ENCODE measurements around the gene MGAT3. TPM values are rescaled to one million over a fixed set of nuclear protein-coding genes. Genes with fewer than 3 reads are reported as not detected.
A peak's percentile ranks its signal among the peaks of the same experiment; 100 is the strongest.

MGAT3 gene
- total and polyA plus RNA-seq, 2 of the 13 experiments (the other 11 are each of a cell fraction or from before 2014, with no cell fraction given), result 0.11 to 0.15 TPM

DNA sequence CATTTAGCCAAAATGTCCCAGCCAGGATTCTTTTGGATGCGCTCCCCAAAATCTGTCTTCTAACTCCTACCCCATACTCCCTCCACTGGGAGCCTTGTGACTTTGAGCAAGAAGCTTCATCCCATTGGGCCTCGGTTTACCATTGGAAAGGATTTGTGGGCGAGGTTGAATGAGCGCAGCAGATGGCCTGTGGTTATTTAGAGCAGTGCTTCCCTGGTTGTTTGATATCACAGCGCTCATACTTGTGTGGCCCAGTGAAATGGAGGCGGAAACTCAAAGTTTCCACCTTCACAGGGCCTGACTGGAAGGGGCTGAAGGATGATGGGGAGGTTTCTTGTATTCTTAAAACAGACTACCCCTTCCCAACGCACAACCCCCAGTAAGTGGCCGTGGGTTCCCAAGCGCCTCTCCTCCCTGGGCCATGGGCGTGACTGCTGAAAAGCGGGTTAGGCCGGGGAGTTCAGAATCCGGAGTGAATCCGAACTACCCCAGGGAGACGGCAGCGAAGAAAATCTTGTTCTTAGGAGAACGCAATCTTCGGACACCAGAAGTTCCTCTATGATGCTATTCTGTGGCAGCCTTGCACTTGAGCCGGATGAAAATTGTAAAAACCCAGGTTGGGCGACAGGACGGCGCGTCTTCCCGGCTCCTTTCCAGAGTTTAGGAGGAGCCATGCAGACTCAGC, 62.3 kb downstream of the MGAT3 start (continued):
- TF ChIP-seq LCORL (IDR thresholded peaks at IDR 0.05), result no peak
- no peak for TF ChIP-seq LCORL (CRISPR knock-in tag; IDR thresholded peaks at IDR 0.05)
- no peak for TF ChIP-seq ZNF563 (CRISPR knock-in tag; IDR thresholded peaks at IDR 0.05)
- no peak for TF ChIP-seq ZNF10 (CRISPR knock-in tag; IDR thresholded peaks at IDR 0.05; ENCODE audit: borderline replicate concordance, low read depth)
- TF ChIP-seq ZNF605 (CRISPR knock-in tag; IDR thresholded peaks at IDR 0.05), result no peak; the same call in 1 of the 2 replicates
- TF ChIP-seq FOXK1 (CRISPR knock-in tag; IDR thresholded peaks at IDR 0.05; ENCODE audit: borderline replicate concordance, low read depth), result no peak
- TF ChIP-seq ZBTB21 (CRISPR knock-in tag; IDR thresholded peaks at IDR 0.05), result no peak
- no peak; the same call in 1 of the 2 replicates for TF ChIP-seq ZNF317 (CRISPR knock-in tag; IDR thresholded peaks at IDR 0.05)
- no peak for TF ChIP-seq SSRP1 (CRISPR knock-in tag; IDR thresholded peaks at IDR 0.05)
- TF ChIP-seq, protein P1, sequence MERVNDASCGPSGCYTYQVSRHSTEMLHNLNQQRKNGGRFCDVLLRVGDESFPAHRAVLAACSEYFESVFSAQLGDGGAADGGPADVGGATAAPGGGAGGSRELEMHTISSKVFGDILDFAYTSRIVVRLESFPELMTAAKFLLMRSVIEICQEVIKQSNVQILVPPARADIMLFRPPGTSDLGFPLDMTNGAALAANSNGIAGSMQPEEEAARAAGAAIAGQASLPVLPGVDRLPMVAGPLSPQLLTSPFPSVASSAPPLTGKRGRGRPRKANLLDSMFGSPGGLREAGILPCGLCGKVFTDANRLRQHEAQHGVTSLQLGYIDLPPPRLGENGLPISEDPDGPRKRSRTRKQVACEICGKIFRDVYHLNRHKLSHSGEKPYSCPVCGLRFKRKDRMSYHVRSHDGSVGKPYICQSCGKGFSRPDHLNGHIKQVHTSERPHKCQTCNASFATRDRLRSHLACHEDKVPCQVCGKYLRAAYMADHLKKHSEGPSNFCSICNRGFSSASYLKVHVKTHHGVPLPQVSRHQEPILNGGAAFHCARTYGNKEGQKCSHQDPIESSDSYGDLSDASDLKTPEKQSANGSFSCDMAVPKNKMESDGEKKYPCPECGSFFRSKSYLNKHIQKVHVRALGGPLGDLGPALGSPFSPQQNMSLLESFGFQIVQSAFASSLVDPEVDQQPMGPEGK (CRISPR knock-in tag; IDR thresholded peaks at IDR 0.05), result no peak
- TF ChIP-seq, protein P2, sequence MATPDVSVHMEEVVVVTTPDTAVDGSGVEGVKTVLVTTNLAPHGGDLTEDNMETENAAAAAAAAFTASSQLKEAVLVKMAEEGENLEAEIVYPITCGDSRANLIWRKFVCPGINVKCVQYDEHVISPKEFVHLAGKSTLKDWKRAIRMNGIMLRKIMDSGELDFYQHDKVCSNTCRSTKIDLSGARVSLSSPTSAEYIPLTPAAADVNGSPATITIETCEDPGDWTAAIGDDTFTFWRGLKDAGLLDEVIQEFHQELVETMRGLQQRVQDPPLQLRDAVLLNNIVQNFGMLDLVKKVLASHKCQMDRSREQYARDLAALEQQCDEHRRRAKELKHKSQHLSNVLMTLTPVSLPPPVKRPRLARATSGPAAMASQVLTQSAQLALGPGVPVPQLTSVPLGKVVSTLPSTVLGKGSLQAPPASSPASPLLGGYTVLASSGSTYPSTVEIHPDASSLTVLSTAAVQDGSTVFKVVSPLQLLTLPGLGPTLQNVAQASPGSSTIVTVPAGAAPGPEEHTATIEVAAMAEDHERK (CRISPR knock-in tag; IDR thresholded peaks at IDR 0.05; ENCODE audit: low read depth), result no peak
- no peak for TF ChIP-seq ZNF264 (CRISPR knock-in tag; IDR thresholded peaks at IDR 0.05)
- TF ChIP-seq MED1 (CRISPR knock-in tag; IDR thresholded peaks at IDR 0.05), result no peak
- TF ChIP-seq KAT7 (CRISPR knock-in tag; IDR thresholded peaks at IDR 0.05; ENCODE audit: borderline replicate concordance), result no peak
- TF ChIP-seq ZNF552 (CRISPR knock-in tag; IDR thresholded peaks at IDR 0.05; ENCODE audit: borderline replicate concordance), result no peak
- 0 out of 2 replicates have a peak, but pooled peaks have one; percentile 5 for TF ChIP-seq PPARG (CRISPR knock-in tag; conservative IDR thresholded peaks at IDR 0.05)
- TF ChIP-seq ZNF619 (CRISPR knock-in tag; IDR thresholded peaks at IDR 0.05), result no peak
- TF ChIP-seq, protein P3, sequence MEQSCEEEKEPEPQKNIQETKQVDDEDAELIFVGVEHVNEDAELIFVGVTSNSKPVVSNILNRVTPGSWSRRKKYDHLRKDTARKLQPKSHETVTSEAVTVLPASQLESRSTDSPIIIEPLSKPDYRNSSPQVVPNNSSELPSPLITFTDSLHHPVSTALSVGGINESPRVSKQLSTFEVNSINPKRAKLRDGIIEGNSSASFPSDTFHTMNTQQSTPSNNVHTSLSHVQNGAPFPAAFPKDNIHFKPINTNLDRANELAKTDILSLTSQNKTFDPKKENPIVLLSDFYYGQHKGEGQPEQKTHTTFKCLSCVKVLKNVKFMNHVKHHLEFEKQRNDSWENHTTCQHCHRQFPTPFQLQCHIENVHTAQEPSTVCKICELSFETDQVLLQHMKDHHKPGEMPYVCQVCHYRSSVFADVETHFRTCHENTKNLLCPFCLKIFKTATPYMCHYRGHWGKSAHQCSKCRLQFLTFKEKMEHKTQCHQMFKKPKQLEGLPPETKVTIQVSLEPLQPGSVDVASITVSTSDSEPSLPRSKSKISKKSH (CRISPR knock-in tag; IDR thresholded peaks at IDR 0.05; ENCODE audit: borderline replicate concordance), result no peak
- no peak for TF ChIP-seq KMT2A (CRISPR knock-in tag; IDR thresholded peaks at IDR 0.05)
- no peak for TF ChIP-seq GTF2F1 (IDR thresholded peaks at IDR 0.05; ENCODE audit: low read length)
- no peak for TF ChIP-seq MXD4 (CRISPR knock-in tag; IDR thresholded peaks at IDR 0.05)
- TF ChIP-seq MEIS1 (CRISPR knock-in tag; IDR thresholded peaks at IDR 0.05; ENCODE audit: borderline replicate concordance), result 0 out of 2 replicates have a peak, but pooled peaks have one; percentile 7
- TF ChIP-seq, protein P4, sequence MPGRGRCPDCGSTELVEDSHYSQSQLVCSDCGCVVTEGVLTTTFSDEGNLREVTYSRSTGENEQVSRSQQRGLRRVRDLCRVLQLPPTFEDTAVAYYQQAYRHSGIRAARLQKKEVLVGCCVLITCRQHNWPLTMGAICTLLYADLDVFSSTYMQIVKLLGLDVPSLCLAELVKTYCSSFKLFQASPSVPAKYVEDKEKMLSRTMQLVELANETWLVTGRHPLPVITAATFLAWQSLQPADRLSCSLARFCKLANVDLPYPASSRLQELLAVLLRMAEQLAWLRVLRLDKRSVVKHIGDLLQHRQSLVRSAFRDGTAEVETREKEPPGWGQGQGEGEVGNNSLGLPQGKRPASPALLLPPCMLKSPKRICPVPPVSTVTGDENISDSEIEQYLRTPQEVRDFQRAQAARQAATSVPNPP (CRISPR knock-in tag; IDR thresholded peaks at IDR 0.05), result peak; percentile 24; the same call in 1 of the 2 replicates
